Right ventricle myocardium inferior (tissue), 1 donor: ENCODE measurements around the gene TGFB1. TPM values are rescaled to one million over a fixed set of nuclear protein-coding genes. Genes with fewer than 3 reads are reported as not detected.

Experiments
- ATAC-seq: fragments of 200-7000 bp; cut with Tn5 transposase; one replicate; pipeline ENCODE4 v1.9.1; 2020; ENCODE audit warnings: mild to moderate bottlenecking, moderate library complexity
- DNase-seq: peaks from one replicate; pipeline ENCODE4 v3.0.0; 2021; ENCODE audit errors: missing footprints
- intact Hi-C: fragments of 100-400 bp; cut with DNase I; formaldehyde crosslinking; loops from one replicate; pipeline ENCODE4 v1.11.0; 2022
- total RNA-seq: library from RNA; stranded (reverse); fragmentation: NEBNext Ultra II Directional; extraction: Animal tissue kit (Norgen Biotek cat#: 25700); gene quantifications from one replicate; pipeline ENCODE4 v1.2.1, GENCODE V29; 2021
- donor health status: DM: no; HTN: yes; CAD: no; lungs with severe emphysema.

Gene TGFB1
- total RNA-seq, 1 donor from 2014 or later = 15.0 TPM

GRCh38 chr19:41310033-41310831 is 43.5 kb downstream of the TGFB1 start, which contains the start of gene CCDC97:
CCDC97 (plus strand) TSS chr19:41310172; CDS start chr19:41310311, 139 bp downstream.
- intact Hi-C loops = loop anchor here (1.0 kb wide), 1 partner anchor 41 kb away; no protein-coding TSS in a partner anchor
- DNase-seq (peak; percentile 93), ATAC-seq (peak; percentile 83)

GRCh38 chr19:41309180-41310032 is 44.3 kb downstream of the TGFB1 start:
- ATAC-seq (peak; percentile 21), DNase-seq (no peak)
- intact Hi-C loops = loop anchor here (1.0 kb wide), 2 partner anchors 42 to 47 kb away; no protein-coding TSS in a partner anchor

- intact Hi-C loops = loop anchor here (1.0 kb wide), 2 partner anchors 46 to 104 kb away; no protein-coding TSS in a partner anchor
- DNase-seq (peak; percentile 95), ATAC-seq (peak; percentile 75)
Measured at GRCh38 chr19:41308450-41309179, 45.1 kb downstream of the TGFB1 start.

DNA sequence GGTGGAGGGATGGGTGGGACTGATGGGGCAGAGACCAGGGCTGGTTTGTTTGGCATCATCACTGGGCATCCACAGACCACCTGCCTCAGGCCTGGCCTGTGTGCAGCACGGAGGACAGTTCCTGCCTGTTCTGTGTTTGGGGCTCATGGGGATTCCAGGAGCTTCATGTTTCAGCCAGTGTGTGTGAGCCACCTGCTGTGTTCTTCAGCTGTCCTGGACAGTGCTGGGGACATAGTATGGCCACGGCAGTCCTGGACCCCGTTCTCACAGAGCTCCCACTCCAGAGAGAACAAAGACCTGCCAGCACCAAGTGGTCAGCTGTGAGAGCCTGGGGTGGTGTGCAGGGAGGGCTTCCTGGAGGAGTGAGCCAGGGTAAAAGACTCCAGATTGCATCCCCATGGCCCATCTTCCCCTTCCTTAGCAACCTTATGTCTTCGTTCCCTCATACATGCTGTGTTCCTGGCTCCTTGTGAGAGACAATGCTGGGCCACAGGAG is 45.7 kb downstream of the TGFB1 start:
- DNase-seq = no peak
- no peak for ATAC-seq
- intact Hi-C loops = loop anchor here (1.0 kb wide), 1 partner anchor 104 kb away; no protein-coding TSS in a partner anchor

GRCh38 chr19:41307090-41307875 is 46.4 kb downstream of the TGFB1 start:
- intact Hi-C loops = no loop called here
- ATAC-seq = no peak
- DNase-seq = no peak

DNA sequence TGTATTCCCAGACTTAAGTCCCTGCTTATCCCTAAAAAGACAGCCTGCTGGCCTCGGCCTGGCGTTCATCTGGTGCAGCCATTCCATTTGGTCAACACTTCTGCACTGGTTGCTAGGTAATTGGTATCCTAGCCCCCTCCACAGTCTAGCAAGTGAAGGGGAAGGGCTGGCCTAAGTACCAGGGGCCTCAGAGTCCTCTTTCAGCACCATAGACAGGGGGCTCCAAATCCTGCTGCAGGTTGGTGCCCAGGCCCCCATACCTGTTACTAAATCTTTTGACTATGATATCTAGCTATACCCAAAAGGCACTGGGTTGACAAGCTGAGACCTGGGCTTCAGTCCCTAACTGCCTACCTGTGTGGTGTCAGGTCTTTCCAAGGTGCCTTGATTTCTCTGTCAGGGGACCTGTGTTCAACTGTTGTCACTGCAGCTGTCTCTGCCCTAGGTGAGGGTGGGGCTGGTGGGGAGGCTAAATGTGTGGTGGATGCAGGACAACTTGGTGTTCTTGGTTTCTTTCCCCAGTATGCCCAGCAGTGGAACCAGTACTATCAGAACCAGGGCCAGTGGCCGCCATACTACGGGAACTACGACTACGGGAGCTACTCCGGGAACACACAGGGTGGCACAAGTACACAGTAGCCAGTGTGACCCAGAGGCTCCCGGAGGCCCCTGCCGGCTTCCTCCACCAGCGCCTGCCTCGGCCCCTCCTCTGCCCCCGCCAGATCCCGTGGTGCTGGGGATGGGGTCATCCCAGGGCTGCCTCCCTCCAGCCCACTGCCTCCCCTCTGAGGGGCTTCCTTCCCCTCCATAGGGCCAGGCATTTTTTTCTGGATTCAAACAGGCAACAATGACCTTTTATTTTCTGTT is 47.6 kb downstream of the TGFB1 start:
- intact Hi-C loops = no loop called here
- DNase-seq (no peak), ATAC-seq (no peak)

DNA sequence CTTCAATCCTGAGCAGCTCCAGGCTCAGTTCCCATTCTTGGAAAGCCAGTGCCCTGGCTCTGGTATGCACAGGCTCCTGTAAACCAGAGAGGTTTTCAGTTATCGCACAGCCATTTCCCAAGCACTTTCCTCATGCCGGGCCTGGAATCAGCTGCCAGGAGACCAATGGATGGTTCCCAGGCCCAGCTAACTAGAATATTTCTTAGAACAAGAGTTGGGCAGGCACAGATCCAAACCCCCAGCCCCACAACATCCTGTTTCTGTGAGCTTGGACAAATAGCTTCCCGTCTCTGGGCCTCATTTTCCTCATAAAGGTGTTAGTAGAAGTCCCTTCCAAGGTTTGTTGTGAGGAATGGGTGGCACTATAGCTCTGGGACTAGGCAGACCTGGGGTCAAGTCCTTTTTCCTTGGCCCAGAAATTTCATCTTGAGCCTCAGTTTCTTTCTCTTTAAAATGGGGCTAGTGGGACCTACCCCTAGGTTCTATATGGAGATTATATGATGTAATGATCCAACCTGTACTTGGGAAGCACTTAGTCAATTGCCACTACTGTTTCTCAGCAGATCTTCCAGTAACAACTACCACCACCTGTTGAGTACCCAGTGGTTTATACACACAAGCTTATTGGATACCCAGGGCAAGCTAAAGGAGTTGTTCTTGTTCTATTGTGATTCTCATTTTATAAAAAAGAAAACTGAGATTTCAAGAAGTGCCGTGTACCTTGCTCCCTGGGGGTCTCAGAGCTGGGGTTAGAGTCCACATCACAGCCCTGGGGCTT is 48.8 kb downstream of the TGFB1 start:
- ATAC-seq (no peak), DNase-seq (no peak)
- intact Hi-C loops = no loop called here

GRCh38 chr19:41303954-41304353 is 49.8 kb downstream of the TGFB1 start:
- DNase-seq (no peak), ATAC-seq (no peak)
- intact Hi-C loops = no loop called here

DNA sequence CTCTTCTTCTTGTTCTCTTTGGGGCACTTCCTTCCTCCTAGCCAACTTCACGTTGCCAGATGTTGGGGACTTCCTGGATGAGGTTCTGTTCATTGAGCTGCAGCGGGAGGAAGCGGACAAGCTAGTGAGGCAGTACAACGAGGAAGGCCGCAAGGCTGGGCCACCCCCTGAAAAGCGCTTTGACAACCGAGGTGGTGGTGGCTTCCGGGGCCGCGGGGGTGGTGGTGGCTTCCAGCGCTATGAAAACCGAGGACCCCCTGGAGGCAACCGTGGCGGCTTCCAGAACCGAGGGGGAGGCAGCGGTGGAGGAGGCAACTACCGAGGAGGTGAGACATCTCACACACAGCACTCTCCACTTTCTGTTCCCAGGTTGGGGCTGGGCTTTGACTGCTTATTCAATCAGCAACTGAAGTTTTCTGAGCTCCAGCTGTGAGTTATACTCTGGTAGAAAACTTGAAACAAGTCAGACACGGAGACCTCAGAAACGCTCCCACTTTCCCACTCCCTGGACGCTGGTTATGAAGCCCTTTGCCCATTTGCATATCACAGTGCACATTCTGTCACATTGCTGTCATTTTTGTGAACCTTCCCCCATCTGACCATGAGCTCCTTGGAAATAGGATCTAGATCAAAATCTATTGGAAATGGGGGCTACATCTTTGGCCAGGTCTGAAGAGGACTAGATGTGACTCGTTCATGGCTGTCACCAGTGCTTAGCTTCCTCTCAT is 50.9 kb downstream of the TGFB1 start:
- ATAC-seq (no peak), DNase-seq (no peak)
- intact Hi-C loops = no loop called here

- intact Hi-C loops = no loop called here
- ATAC-seq = no peak
Measured at GRCh38 chr19:41300555-41300954, 53.2 kb downstream of the TGFB1 start.

DNA sequence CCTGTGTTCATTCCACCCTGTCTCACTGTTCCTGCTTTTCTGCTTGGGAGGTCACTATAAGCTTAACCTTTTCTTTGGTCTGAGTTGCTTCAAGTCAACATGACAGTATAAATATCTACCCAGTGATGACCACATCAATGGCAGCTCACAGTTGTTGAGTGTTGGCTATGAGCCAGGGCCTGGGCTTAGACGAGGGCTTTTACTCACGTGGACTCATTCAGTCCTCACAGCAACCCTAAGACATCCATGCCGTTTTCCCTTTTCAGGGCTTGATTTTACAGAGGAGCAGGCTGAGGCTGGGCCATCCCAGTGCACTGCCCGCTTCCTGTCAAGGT is 54.0 kb downstream of the TGFB1 start:
- ATAC-seq (peak; percentile 59), DNase-seq (peak; percentile 74)
- intact Hi-C loops = no loop called here

More at GRCh38 chr19:41300555-41300954, 53.2 kb downstream of the TGFB1 start:
- no peak for DNase-seq

- intact Hi-C loops = no loop called here
Measured at GRCh38 chr19:41299046-41299754, 54.5 kb downstream of the TGFB1 start.

GRCh38 chr19:41298348-41298964 is 55.3 kb downstream of the TGFB1 start:
- ATAC-seq (peak; percentile 83), DNase-seq (peak; percentile 92)
- intact Hi-C loops = loop anchor here (1.0 kb wide), 1 partner anchor 34 kb away; the partner anchor contains the start of gene HNRNPUL1

More at GRCh38 chr19:41299046-41299754, 54.5 kb downstream of the TGFB1 start:
- peak; percentile 74 for DNase-seq
- ATAC-seq = peak; percentile 53

DNA sequence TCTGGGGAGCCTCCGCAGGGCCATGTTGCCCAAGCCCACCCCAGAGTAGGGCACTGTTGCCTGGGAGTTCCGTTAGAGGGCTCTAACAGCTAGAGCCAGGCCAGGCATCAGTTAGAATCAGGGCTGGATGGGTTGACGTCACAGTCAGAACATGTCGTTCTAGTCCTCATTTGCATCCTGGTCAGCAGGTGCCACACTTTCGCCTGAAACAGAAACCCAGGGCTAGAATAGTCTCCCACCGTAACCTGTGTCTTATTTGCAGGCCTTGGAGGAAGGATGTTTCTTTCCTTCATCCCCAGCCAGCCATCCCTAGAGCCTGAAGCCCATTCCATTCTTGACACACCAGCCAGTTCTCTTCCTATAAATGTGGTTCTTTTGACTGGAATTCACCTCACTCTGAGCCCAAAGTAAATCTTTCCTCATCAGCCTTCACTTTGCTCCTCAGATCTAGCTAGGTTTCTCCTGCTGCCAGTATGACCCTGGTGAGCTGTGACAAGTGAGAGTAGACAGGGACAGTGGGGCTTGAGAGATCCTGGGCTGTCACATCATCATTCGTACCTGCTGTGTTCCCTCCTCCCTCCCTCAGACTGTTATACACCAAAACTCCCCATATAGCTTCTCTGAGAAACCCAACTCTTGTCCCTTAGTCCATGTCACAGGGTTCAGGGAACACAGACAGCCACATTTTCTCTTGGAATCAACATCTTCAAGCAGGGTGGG is 55.9 kb downstream of the TGFB1 start:
- ATAC-seq (peak; percentile 9), DNase-seq (no peak)
- intact Hi-C loops = loop anchor here (1.0 kb wide), 1 partner anchor 33 kb away; the partner anchor contains the start of gene HNRNPUL1
